ENCODE results near the gene CALHM2.

DNA sequence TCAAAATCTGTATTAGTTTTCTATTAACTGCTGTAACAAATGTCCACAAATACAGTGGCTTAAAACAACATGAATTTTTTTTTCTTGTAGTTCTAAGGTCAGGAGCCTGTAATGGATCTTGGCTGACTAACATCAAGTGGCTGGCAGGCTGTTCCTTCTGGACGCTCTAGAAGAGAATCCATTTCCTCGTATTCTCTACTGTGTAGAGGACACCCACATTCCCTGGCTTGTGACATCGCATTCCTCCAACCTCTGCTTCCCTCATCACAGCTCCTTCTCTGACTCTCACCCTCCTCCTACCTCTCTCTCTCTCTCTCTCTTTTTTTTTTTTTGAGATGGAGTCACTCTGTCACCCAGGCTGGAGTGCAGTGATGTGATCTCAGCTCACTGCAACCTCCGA is 11.3 kb upstream of the CALHM2 start:
- TF ChIP-seq ZNF274 (IDR thresholded peaks at IDR 0.05; ENCODE audit: low read depth, low read length) (no peak), SUZ12 (IDR thresholded peaks at IDR 0.05; ENCODE audit: extremely low read depth, insufficient read depth, insufficient read length) (no peak)

Data from NT2/D1 (cell line).